GM19395 (cell line): ENCODE measurements around the gene TAF10.

ENCODE experiments used
- ATAC-seq: cut with Tn5 transposase; IDR thresholded peaks from one replicate; pipeline ENCODE4 v1.9.1; 2021; ENCODE audit warnings: mild to moderate bottlenecking, moderate library complexity; ENCODE audit not compliant: unreplicated experiment

Gene TAF10

DNA sequence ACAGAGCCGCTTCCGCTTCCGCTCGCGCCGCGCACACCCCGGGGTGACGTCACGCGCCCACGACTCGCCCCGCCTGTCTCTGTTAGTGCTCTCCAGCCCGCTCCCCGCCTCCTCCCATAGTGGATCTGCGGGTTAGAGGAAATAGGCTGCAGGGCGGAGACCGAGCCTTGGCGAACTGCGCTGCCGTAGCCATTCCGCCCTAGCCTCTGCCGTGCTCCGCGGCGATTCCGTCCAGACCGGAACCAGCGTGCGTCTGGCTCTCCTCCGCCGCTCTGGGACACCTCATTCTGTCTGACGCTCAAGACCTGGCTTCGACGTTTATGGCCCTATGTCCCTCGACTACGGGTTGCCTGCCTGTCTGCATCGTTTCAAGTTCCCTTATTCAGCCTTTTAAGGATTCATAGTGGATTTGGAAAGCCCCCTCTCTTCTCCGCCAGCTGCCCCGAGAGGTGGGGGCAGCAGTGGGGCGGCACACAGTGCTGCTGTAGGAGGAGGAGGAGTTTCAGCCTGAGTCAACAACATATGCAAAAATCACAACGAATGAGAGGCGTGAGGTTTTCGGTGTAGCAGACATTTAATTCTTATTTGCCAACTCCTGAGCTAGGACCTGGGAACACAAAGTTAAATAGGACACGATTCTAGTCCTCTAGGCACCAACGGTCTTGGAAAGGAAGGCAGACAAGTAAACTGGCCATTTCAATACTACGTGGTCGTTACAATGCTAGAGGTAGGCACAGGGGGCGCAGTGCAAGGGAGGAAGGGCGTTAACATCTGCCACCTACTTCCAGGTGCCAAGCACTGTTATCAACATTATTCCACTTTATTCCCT lies at the start of gene TAF10:
TAF10 (minus strand) TSS at position 4 of the 829 bp plus-strand sequence. CDS start 27 bp downstream, outside the sequence.
- peak; percentile 87 for ATAC-seq

- no peak for ATAC-seq
Observed at GRCh38 chr11:6660712-6661111, 48.7 kb upstream of the TAF10 start.

- ATAC-seq = no peak
Observed at GRCh38 chr11:6658647-6659046, 46.6 kb upstream of the TAF10 start.

DNA sequence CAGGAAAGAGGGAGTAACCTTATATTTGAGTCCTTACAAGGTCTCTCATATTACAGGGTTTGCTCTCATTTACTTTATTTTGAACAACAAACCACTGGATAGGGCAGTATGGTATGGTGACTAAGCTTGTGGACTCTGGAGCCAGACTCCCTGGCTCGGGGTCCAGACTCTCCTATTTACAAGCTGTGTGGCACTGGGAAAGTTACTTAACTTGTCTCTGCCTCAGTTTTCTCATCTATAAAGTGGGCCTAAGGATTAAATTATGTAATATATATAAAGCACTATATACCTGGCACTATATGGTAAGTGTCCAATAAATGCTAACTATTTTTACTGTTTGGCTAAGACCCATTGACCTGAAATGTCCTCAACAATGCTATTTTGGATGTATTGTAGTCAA lies 45.3 kb upstream of the TAF10 start:
- no peak for ATAC-seq

DNA sequence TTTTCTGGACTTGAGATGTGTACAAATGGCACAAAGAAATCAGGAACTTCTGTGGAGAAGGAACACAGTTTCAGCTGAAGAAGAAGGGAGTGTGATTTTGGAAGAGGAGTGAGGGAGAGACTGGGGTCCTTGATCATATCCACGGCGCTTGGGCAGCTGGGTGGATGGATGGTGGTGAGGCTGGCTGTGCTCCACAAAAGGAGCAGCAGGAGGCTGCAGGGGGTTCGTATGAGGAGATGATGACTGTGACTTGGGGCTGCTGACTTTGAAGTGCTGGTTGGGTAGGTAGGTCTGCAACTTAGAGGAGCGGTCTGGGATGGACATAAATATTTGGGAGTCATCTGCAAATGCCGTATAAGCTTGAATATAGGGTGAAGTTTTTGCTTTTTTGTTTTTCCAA lies 44.9 kb upstream of the TAF10 start:
- ATAC-seq = no peak

DNA sequence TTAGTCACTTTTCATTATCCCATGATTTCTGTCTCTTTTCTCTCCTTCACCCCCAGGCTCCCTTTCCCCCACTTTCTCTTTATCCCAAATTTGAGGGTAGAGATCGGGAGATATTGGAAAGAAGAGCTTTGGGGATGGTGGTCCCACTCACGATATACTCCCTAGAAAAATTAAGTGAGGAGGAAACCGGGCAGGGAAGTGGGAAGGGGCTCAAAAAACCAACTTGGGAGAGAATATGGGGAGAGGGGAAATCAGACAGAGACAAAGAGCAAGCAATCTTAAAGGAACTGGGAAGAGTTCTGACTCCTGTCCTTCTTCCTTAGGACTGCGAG lies 44.5 kb upstream of the TAF10 start:
- no peak for ATAC-seq

- no peak for ATAC-seq
Observed at GRCh38 chr11:6655790-6656583, 44.0 kb upstream of the TAF10 start, which contains the start of gene DCHS1. Gene DCHS1, minus strand, starts transcription at chr11:6655809. Its CDS starts 14,196 bp downstream, at chr11:6641613.

GRCh38 chr11:6655020-6655789 lies 43.2 kb upstream of the TAF10 start:
- no peak for ATAC-seq

DNA sequence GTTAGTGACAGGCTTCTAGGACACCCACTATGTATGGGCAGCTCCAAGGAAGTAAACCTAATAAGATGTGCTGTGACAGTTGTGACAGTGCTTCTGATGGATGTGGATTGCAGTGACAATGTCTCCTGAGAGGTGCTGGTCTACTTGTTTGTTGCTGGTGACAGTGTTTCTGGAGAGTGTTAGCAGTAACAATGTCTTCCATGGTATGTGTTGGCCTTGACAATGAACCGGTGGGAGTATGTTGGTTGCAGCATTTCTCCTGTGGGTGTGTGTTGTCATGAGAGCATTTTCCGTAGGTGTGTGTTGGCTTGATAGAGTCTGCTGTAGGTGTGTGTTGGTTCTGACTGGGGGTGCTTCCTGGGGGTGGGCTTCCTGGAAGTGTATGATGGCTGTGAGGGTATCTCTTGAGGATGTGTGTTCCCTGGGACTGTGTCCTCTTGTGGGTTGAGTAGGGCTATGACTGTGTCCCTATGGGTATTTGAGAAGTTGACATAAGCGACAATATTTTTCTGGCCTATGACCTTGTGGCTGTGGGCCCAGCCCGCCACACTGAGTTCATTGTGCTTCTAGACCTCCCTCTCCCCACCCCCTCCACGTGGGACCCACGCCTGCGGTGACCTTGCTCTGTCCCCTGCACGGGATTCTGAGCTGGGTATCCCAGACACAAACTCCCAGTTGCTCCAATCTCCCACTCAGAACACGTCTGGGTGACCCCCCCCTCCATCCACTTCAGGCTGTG lies 42.4 kb upstream of the TAF10 start:
- ATAC-seq = no peak

- ATAC-seq = no peak
Observed at GRCh38 chr11:6653656-6654055, 41.6 kb upstream of the TAF10 start.

- no peak for ATAC-seq
Observed at GRCh38 chr11:6653097-6653496, 41.1 kb upstream of the TAF10 start.

GRCh38 chr11:6652182-6652581 lies 40.2 kb upstream of the TAF10 start:
- no peak for ATAC-seq

GRCh38 chr11:6650980-6651379 lies 39.0 kb upstream of the TAF10 start:
- ATAC-seq = no peak

GRCh38 chr11:6650104-6650503 lies 38.1 kb upstream of the TAF10 start:
- ATAC-seq = no peak

DNA sequence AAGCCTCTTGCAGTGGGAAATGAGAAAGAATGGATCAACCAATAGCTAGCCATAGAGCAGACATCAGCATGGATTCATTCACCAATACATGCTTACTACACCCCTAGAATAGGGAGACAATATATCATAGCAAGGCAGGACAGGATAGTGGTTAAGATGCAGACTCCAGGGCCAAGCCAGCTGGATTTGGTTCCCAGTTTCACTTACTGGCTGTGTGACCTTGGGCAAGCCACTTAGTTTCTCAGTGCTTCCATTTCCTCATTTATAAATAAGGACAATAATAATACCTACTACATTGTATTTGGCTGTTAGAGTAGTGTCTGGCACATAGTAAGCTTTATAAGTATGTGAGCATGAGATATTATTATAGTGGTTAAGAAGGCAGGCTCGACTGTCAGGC lies 36.5 kb upstream of the TAF10 start:
- no peak for ATAC-seq

- ATAC-seq = no peak
Observed at GRCh38 chr11:6647836-6648235, 35.8 kb upstream of the TAF10 start.

GRCh38 chr11:6646918-6647679 lies 35.1 kb upstream of the TAF10 start:
- ATAC-seq = peak; percentile 96

DNA sequence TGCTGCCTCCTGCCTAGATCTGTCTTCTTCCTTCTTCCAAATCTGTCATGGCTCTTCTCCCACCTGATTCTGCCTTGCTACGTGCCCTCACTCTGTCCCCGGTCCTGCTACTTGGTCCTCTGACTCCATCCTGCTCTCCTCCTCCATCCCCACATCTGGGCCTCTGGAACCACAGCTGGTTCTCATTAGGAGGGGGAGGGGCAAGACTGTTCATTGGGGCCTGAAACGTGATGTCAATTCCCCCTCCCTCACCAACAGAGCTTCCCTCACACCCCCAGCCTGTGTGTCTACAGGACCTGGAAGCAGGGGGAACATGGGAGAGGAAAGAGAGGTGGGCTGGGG lies 34.5 kb upstream of the TAF10 start:
- ATAC-seq = peak; percentile 29

DNA sequence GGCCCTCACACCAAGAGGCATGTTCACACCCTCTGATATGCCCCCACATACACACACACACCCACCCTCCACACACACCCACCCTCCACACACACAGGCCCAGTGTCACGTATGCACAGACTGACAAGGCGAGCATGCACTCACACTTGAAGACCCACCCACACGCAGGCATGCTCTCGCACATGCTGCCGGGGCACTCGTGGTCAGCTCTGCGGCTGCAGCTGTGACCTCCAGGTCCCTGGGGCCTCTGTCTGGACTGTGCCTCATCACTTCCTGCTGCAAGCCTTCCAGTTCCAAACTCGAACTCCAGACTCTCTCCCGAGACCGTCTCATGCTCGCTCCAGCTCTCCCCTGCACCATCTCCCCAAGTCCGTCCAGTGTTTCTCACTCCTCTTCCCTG lies 34.1 kb upstream of the TAF10 start:
- ATAC-seq = no peak

- ATAC-seq = no peak
Observed at GRCh38 chr11:6642957-6643356, 30.9 kb upstream of the TAF10 start.
